Body of pancreas (tissue), 4 donors: ENCODE results near the gene RFPL3. TPM values are rescaled to one million over a fixed set of nuclear protein-coding genes. Genes with fewer than 3 reads are reported as not detected.

Experiments
- ATAC-seq: fragments of 150-250 bp; one replicate; pipeline ENCODE4 v1.9.1; 2016
- DNase-seq, 4 donors: peaks; one replicate each; pipeline ENCODE4 v3.0.0-alpha.2; 2019
- H3K27ac ChIP-seq, 4 donors: fragments of 200-600 bp; sonication (generic); 1 replicate in 3 of 4; 2 replicates in 1 of 4; pipeline versions ENCODE4 v1.5.1 to v1.6.1; 2016 to 2019; ENCODE audit warnings: mild to moderate bottlenecking in 1 of 4, mixed read lengths in 1 of 4, moderate library complexity in 1 of 4
- H3K27me3 ChIP-seq, 2 donors: fragments of 200-600 bp; sonication (generic); one replicate each; pipeline ENCODE4 v1.6.0; 2016; ENCODE audit warnings: mild to moderate bottlenecking in 1 of 2
- H3K36me3 ChIP-seq, 2 donors: fragments of 200-600 bp; sonication (generic); replicated peaks in 1 of 2; 2 replicates each; pipeline ENCODE4 v1.5.1; 2016; ENCODE audit warnings: low read depth in 2 of 2; ENCODE audit not compliant: insufficient read depth in 1 of 2
- H3K4me1 ChIP-seq: fragments of 200-600 bp; sonication (generic); one replicate; pipeline ENCODE4 v1.6.0; 2016
- H3K4me3 ChIP-seq, 2 donors: fragments of 200-600 bp; sonication (generic); 1 replicate in 1 of 2; 2 replicates in 1 of 2; pipeline ENCODE4 v1.5.1; 2016 to 2019
- H3K9me3 ChIP-seq, 3 donors: fragments of 200-600 bp; sonication (generic); 1 replicate in 2 of 3; 2 replicates in 1 of 3; pipeline ENCODE4 v1.5.1; 2016
- CTCF ChIP-seq, 7 experiments: fragments of 450-650 bp in 4 of 7; fragments of 200-600 bp in 3 of 7; sonication (generic) in 3 of 7; IDR thresholded peaks; one replicate each; pipeline ENCODE4 v1.5.1; 2016 to 2019; ENCODE audit warnings: antibody characterized with exemption in 7 of 7
- POLR2A ChIP-seq, 3 donors: fragments of 450-650 bp; IDR thresholded peaks; one replicate each; pipeline ENCODE4 v1.6.1; 2016; ENCODE audit warnings: antibody characterized with exemption in 3 of 3, mild to moderate bottlenecking in 2 of 3
- WGBS, 2 donors: methylation state at CpG; one replicate each; pipeline ENCODE4 v1.1.5; 2017; 5-methylcytosine and 5-hydroxymethylcytosine counted together
- intact Hi-C: fragments of 100-400 bp; cut with DNase I; formaldehyde crosslinking; loops from one replicate; pipeline ENCODE4 v1.15.1; 2023
- total RNA-seq, 2 donors: library from RNA; depleted of rRNA; stranded (reverse); fragments of >200 nt; gene quantifications; one replicate each; pipeline ENCODE4 v1.1.0, GENCODE V29; 2016

RFPL3 gene
- total RNA-seq, 2 donors from 2014 or later, result not detected

- ATAC-seq (no peak), DNase-seq (no peak)
- no peaks in the 10 kb centered on the region for H3K4me1 ChIP-seq
- no peaks in the 10 kb centered on the region for H3K27me3 ChIP-seq
- TF ChIP-seq POLR2A (IDR thresholded peaks at IDR 0.05), result no peak
- no peak for TF ChIP-seq CTCF (IDR thresholded peaks at IDR 0.05)
- intact Hi-C loops, result no loop called here
- peaks cover 2 to 39% of the 10 kb centered on the region in 2 donors for H3K36me3 ChIP-seq
- no peak overlapping the region for H3K4me3 ChIP-seq
- no peak overlapping the region for H3K27ac ChIP-seq
- no peaks in the 10 kb centered on the region for H3K9me3 ChIP-seq
- whole genome bisulfite sequencing, 2 donors, result 64 to 66% methylated on average over 4 of the region's 4 CpGs
Measured at GRCh38 chr22:32401486-32401885, 43.8 kb downstream of the RFPL3 start.

GRCh38 chr22:32404021-32404420 is 46.4 kb downstream of the RFPL3 start:
- H3K36me3 ChIP-seq, result peaks cover 7 to 37% of the 10 kb centered on the region in 2 donors
- 76 to 77% methylated on average over 2 of the region's 2 CpGs for WGBS, 2 donors

GRCh38 chr22:32407312-32407711 is 49.6 kb downstream of the RFPL3 start:
- no peak overlapping the region for H3K4me3 ChIP-seq
- no peaks in the 10 kb centered on the region for H3K27me3 ChIP-seq
- H3K36me3 ChIP-seq, result peaks cover 7 to 13% of the 10 kb centered on the region in 2 donors
- ATAC-seq, result no peak
- H3K27ac ChIP-seq, result no peak overlapping the region
- no peak for DNase-seq
- WGBS, 2 donors, result 87 to 92% methylated on average over 3 of the region's 3 CpGs
- H3K9me3 ChIP-seq, result no peaks in the 10 kb centered on the region
- H3K4me1 ChIP-seq, result peaks cover 19% of the 10 kb centered on the region
- TF ChIP-seq POLR2A (IDR thresholded peaks at IDR 0.05) (no peak), CTCF (IDR thresholded peaks at IDR 0.05) (no peak)
- intact Hi-C loops, result no loop called here

More at GRCh38 chr22:32404021-32404420, 46.4 kb downstream of the RFPL3 start:
- Histone ChIP-seq H3K4me3 (no peak overlapping the region), H3K27me3 (no peaks in the 10 kb centered on the region), H3K27ac (no peak overlapping the region), H3K4me1 (no peaks in the 10 kb centered on the region), H3K9me3 (no peaks in the 10 kb centered on the region)
- intact Hi-C loops, result no loop called here
- ATAC-seq, result no peak
- DNase-seq, result no peak
- TF ChIP-seq CTCF (IDR thresholded peaks at IDR 0.05) (no peak), POLR2A (IDR thresholded peaks at IDR 0.05) (no peak)

- Histone ChIP-seq H3K36me3 (peaks cover 7 to 13% of the 10 kb centered on the region in 2 donors), H3K4me3 (no peak overlapping the region), H3K9me3 (no peaks in the 10 kb centered on the region), H3K4me1 (peaks cover 23% of the 10 kb centered on the region), H3K27ac (no peak overlapping the region), H3K27me3 (no peaks in the 10 kb centered on the region)
- intact Hi-C loops, result no loop called here
- ATAC-seq, result no peak
- TF ChIP-seq CTCF (IDR thresholded peaks at IDR 0.05) (no peak), POLR2A (IDR thresholded peaks at IDR 0.05) (no peak)
- WGBS, 2 donors, result 66 to 73% methylated on average over 2 of the region's 2 CpGs
- no peak for DNase-seq
Measured at GRCh38 chr22:32407936-32408335, 50.3 kb downstream of the RFPL3 start.

- H3K9me3 ChIP-seq, result no peaks in the 10 kb centered on the region
- no peak overlapping the region for H3K27ac ChIP-seq
- H3K4me1 ChIP-seq, result peaks cover 23% of the 10 kb centered on the region
- no peak for ATAC-seq
- DNase-seq, result no peak
- TF ChIP-seq CTCF (IDR thresholded peaks at IDR 0.05), result no peak
- no peak for TF ChIP-seq POLR2A (IDR thresholded peaks at IDR 0.05)
- H3K27me3 ChIP-seq, result no peaks in the 10 kb centered on the region
- 88 to 92% methylated on average over 9 of the region's 9 CpGs for WGBS, 2 donors
- no peak overlapping the region for H3K4me3 ChIP-seq
- intact Hi-C loops, result no loop called here
- H3K36me3 ChIP-seq, result peaks cover 7 to 11% of the 10 kb centered on the region in 2 donors
Measured at GRCh38 chr22:32409977-32410376, 52.3 kb downstream of the RFPL3 start.
